KBM-7 (cell line): Measurements from ENCODE around the gene NBPF3.

ENCODE experiments used
- DNase-seq: peaks from one replicate; pipeline ENCODE4 v3.0.0-alpha.2; 2015
- in situ Hi-C: fragments of 300-500 bp; cut with MboI; formaldehyde crosslinking; loops from 2 replicates; pipeline ENCODE4 v1.14.3; 2020; ENCODE audit warnings: low sequenced_read_pairs, low pct_unique_long_range_greater_than_20kb, mixed read lengths

Gene NBPF3

GRCh38 chr1:21532496-21532895 lies 92.6 kb downstream of the NBPF3 start:
- DNase-seq = no peak
- in situ Hi-C loops = no loop called here

- no peak for DNase-seq
- in situ Hi-C loops = no loop called here
Observed at GRCh38 chr1:21532992-21533534, 93.1 kb downstream of the NBPF3 start.

GRCh38 chr1:21534146-21534545 lies 94.2 kb downstream of the NBPF3 start:
- DNase-seq = no peak

More at GRCh38 chr1:21534146-21534545, 94.2 kb downstream of the NBPF3 start:
- in situ Hi-C loops = no loop called here
